ENCODE results near the gene LINGO4. TPM values are rescaled to one million over a fixed set of nuclear protein-coding genes. Genes with fewer than 3 reads are reported as not detected.
A peak's percentile ranks its signal among the peaks of the same experiment; 100 is the strongest.

LINGO4 gene
- total and polyA plus RNA-seq, 2 of the 13 experiments (the other 11 are each of a cell fraction or from before 2014, with no cell fraction given): 0.02 to 0.05 TPM

GRCh38 chr1:151839457-151840403 lies 34.5 kb upstream of the LINGO4 start, which contains the start of gene C2CD4D (continued):
- 0 out of 2 replicates have a peak, but pooled peaks have one; percentile 10 for TF ChIP-seq AHDC1 (CRISPR knock-in tag; IDR thresholded peaks at IDR 0.05; ENCODE audit: borderline replicate concordance)
- TF ChIP-seq POLR2A (IDR thresholded peaks at IDR 0.05; ENCODE audit: insufficient read depth in 1 of 2, low read depth in 2 of 2, low read length in 2 of 2): peak; percentile 55 to 57; a peak in 3 of 4 replicates
- TF ChIP-seq KMT2B (CRISPR knock-in tag; IDR thresholded peaks at IDR 0.05): 0 out of 2 replicates have a peak, but pooled peaks have one; percentile 30
- TF ChIP-seq ZNF879 (CRISPR knock-in tag; IDR thresholded peaks at IDR 0.05): no peak
- TF ChIP-seq KAT8 (CRISPR knock-in tag; IDR thresholded peaks at IDR 0.05): peak; percentile 52; the same call in 1 of the 2 replicates
- 0 out of 2 replicates have a peak, but pooled peaks have one; percentile 27 for TF ChIP-seq IKZF5 (CRISPR knock-in tag; IDR thresholded peaks at IDR 0.05)
- TF ChIP-seq UBTF (CRISPR knock-in tag; IDR thresholded peaks at IDR 0.05): peak; percentile 70
- no peak for TF ChIP-seq ZBED4 (CRISPR knock-in tag; IDR thresholded peaks at IDR 0.05; ENCODE audit: borderline replicate concordance)
- peak; percentile 44 for TF ChIP-seq AGO2 (optimal IDR thresholded peaks at IDR 0.05; ENCODE audit: low read depth, low read length)
- TF ChIP-seq RNF2 (conservative IDR thresholded peaks at IDR 0.05; ENCODE audit: low read depth): 0 out of 2 replicates have a peak, but pooled peaks have one; percentile 44
- peak; percentile 64; the same call in 1 of the 2 replicates for TF ChIP-seq ERF (CRISPR knock-in tag; IDR thresholded peaks at IDR 0.05)
- no peak for TF ChIP-seq TBP (CRISPR knock-in tag; IDR thresholded peaks at IDR 0.05)
- peak; percentile 19; the same call in 1 of the 2 replicates for TF ChIP-seq ZNF331 (CRISPR knock-in tag; IDR thresholded peaks at IDR 0.05)
- no peak for TF ChIP-seq ZNF780A (CRISPR knock-in tag; IDR thresholded peaks at IDR 0.05)
- peak; percentile 55; the same call in 1 of the 2 replicates for TF ChIP-seq KDM5B (CRISPR knock-in tag; IDR thresholded peaks at IDR 0.05; ENCODE audit: borderline replicate concordance)

Data from HepG2 (cell line).